T-cell (primary cell): Measurements from ENCODE around the gene KRTAP10-2. TPM values are rescaled to one million over a fixed set of nuclear protein-coding genes. Genes with fewer than 3 reads are reported as not detected.
"Not testable (repeated sequence)": the region's sequence is repeated elsewhere in the genome, so short reads cannot be mapped to it uniquely, and the experiment has no call there.

Experiments
- ATAC-seq, 4 experiments: fragments of 200-7000 bp in 3 of 4; fragments of 150-1000 bp in 1 of 4; cut with Tn5 transposase; replicated peaks in 1 of 4; 1 replicate in 3 of 4; 2 replicates in 1 of 4; pipeline ENCODE4 v1.10.0; 2021; ENCODE audit warnings: moderate library complexity in 3 of 4, mild to moderate bottlenecking in 2 of 4, moderate number of reproducible peaks in 1 of 4
- CTCF ChIA-PET, 2 donors: fragments of 300-600 bp; sonication (Branson Sonifier 250); formaldehyde crosslinking; loops; one replicate each; lab custom pipeline; 2022; ENCODE audit warnings: antibody characterized with exemption in 2 of 2; lab: Charles Lee
- POLR2A ChIA-PET, 2 donors: fragments of 300-600 bp; sonication (Branson Sonifier 250); formaldehyde crosslinking; loops; one replicate each; lab custom pipeline; 2022; ENCODE audit warnings: antibody characterized with exemption in 2 of 2; lab: Charles Lee
- DNase-seq, 35 experiments: peaks; one replicate each; pipeline versions ENCODE4 v3.0.0 to v3.0.0-alpha.2; 2013 to 2023
- H3K27ac ChIP-seq: one replicate; pipeline ENCODE4 v1.5.1; 2013; ENCODE audit warnings: low read length
- H3K27me3 ChIP-seq, 2 experiments: replicated peaks in 1 of 2; 1 replicate in 1 of 2; 2 replicates in 1 of 2; pipeline versions ENCODE4 v1.6.1 to v1.7.0; 2013; ENCODE audit warnings: low read length in 1 of 2, mixed read lengths in 1 of 2; ENCODE audit not compliant: control insufficient read depth in 2 of 2, insufficient read depth in 2 of 2; ENCODE audit errors: extremely low read depth in 1 of 2
- H3K36me3 ChIP-seq, 2 donors: 1 replicate in 1 of 2; 2 replicates in 1 of 2; pipeline versions ENCODE4 v1.6.1 to v1.7.0; 2013; ENCODE audit warnings: low read length in 1 of 2; ENCODE audit not compliant: control insufficient read depth in 2 of 2, insufficient read depth in 1 of 2; ENCODE audit errors: extremely low read depth in 1 of 2
- H3K4me1 ChIP-seq, 2 experiments: 1 replicate in 1 of 2; 2 replicates in 1 of 2; pipeline versions ENCODE4 v1.6.1 to v1.7.0; 2013; ENCODE audit warnings: low read length in 2 of 2, mixed read lengths in 1 of 2; ENCODE audit not compliant: insufficient read depth in 2 of 2, control insufficient read depth in 1 of 2; ENCODE audit errors: extremely low read depth in 1 of 2
- H3K4me3 ChIP-seq, 2 donors: 1 replicate in 1 of 2; 2 replicates in 1 of 2; pipeline versions ENCODE4 v1.5.1 to v1.7.0; 2013; ENCODE audit warnings: mild to moderate bottlenecking in 2 of 2, low read length in 1 of 2, moderate library complexity in 1 of 2; ENCODE audit not compliant: control insufficient read depth in 1 of 2; ENCODE audit errors: extremely low read depth in 1 of 2
- H3K9me3 ChIP-seq: 2 replicates; pipeline ENCODE4 v1.7.0; 2013
- H3K27ac Mint-ChIP-seq, 2 donors: one replicate each; pipeline ENCODE4 v1.8.0; 2020 to 2021; ENCODE audit warnings: mild to moderate bottlenecking in 2 of 2, mixed read lengths in 2 of 2
- H3K27me3 Mint-ChIP-seq, 2 donors: one replicate each; pipeline ENCODE4 v1.8.0; 2021 to 2022; ENCODE audit warnings: mixed read lengths in 2 of 2
- H3K36me3 Mint-ChIP-seq: one replicate; pipeline ENCODE4 v1.8.0; 2021; ENCODE audit warnings: mixed read lengths
- H3K4me1 Mint-ChIP-seq, 3 donors: one replicate each; pipeline ENCODE4 v1.8.0; 2020 to 2022; ENCODE audit warnings: mixed read lengths in 3 of 3, mild to moderate bottlenecking in 1 of 3
- H3K4me3 Mint-ChIP-seq, 3 donors: one replicate each; pipeline ENCODE4 v1.8.0; 2020 to 2022; ENCODE audit warnings: mild to moderate bottlenecking in 3 of 3, mixed read lengths in 3 of 3, moderate library complexity in 3 of 3
- H3K9me3 Mint-ChIP-seq, 3 donors: one replicate each; pipeline ENCODE4 v1.8.0; 2020 to 2022; ENCODE audit warnings: mixed read lengths in 3 of 3
- WGBS: methylation state at CpG from one replicate; pipeline ENCODE4 v1.1.5; 2013; ENCODE audit warnings: missing lambda C conversion rate; ENCODE audit not compliant: insufficient coverage; 5-methylcytosine and 5-hydroxymethylcytosine counted together
- total RNA-seq, 35 experiments: library from RNA in 6 of 35; stranded (reverse) in 6 of 35; fragments of 120-200 nt in 1 of 35; gene quantifications; one replicate each; pipeline versions ENCODE4 v1.2.1 to v1.2.4 and lab custom pipeline; 2013 to 2026

KRTAP10-2 gene
- total RNA-seq, 5 donors from 2014 or later (not counting 1 experiment from before 2014, with no cell fraction given), result not detected

GRCh38 chr21:44558695-44559094 lies 7.4 kb upstream of the KRTAP10-2 start, which contains the start of gene KRTAP10-3:
Gene KRTAP10-3, minus strand, starts transcription at chr21:44558795. Its CDS starts 80 bp downstream, at chr21:44558715.
- peaks cover 2 to 7% of the 10 kb centered on the region in 2 experiments for H3K27me3 ChIP-seq
- Mint-ChIP-seq H3K27ac (no peak within 1 kb of the TSS), H3K9me3 (peaks cover 12 to 33% (median 15%) of the 10 kb centered on the region in 3 donors), H3K4me3 (no peak within 1 kb of the TSS), H3K4me1 (peaks cover 0 to 5% (median 0%) of the 10 kb centered on the region in 3 donors), H3K36me3 (peaks cover 9% of the 10 kb centered on the region), H3K27me3 (peaks cover 0 to 5% of the 10 kb centered on the region in 2 donors)
- CTCF ChIA-PET, result no interaction called here
- POLR2A ChIA-PET, result no interaction called here
- H3K4me3 ChIP-seq, result no peak within 1 kb of the TSS
- H3K36me3 ChIP-seq, result no peaks in the 10 kb centered on the region
- ATAC-seq (no peak), DNase-seq (no peak)
- no peaks in the 10 kb centered on the region for H3K9me3 ChIP-seq
- no peak within 1 kb of the TSS for H3K27ac ChIP-seq
- WGBS, result 100% methylated on average over 2 of the region's 5 CpGs
- no peaks in the 10 kb centered on the region for H3K4me1 ChIP-seq

DNA sequence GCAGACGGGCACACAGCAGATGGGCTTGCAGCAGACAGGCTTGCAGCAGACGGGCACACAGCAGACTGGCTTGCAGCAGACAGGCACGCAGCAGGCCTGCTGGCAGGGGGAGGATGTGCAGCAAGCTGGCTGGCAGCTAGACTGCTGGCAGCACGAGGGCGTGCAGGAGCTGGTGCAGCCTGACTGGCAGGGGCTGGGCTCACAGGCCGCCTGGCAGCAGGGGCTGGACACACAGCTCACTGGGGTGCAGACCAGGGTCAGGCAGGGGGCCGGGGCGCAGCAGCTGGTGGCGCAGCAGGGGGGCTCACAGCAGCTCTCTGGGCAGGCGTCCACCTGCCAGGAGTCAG lies 7.0 kb upstream of the KRTAP10-2 start:
- H3K9me3 ChIP-seq, POLR2A ChIA-PET, CTCF ChIA-PET, H3K27ac Mint-ChIP-seq, H3K27me3 Mint-ChIP-seq, DNase-seq, H3K4me3 Mint-ChIP-seq, H3K27me3 ChIP-seq, H3K36me3 ChIP-seq, ATAC-seq, H3K4me1 Mint-ChIP-seq, H3K4me1 ChIP-seq, H3K4me3 ChIP-seq, H3K27ac ChIP-seq: not testable (repeated sequence)
- peaks cover 12 to 35% (median 15%) of the 10 kb centered on the region in 3 donors for H3K9me3 Mint-ChIP-seq
- 86% methylated on average over 10 of the region's 10 CpGs for WGBS
- H3K36me3 Mint-ChIP-seq, result peaks cover 11% of the 10 kb centered on the region

DNA sequence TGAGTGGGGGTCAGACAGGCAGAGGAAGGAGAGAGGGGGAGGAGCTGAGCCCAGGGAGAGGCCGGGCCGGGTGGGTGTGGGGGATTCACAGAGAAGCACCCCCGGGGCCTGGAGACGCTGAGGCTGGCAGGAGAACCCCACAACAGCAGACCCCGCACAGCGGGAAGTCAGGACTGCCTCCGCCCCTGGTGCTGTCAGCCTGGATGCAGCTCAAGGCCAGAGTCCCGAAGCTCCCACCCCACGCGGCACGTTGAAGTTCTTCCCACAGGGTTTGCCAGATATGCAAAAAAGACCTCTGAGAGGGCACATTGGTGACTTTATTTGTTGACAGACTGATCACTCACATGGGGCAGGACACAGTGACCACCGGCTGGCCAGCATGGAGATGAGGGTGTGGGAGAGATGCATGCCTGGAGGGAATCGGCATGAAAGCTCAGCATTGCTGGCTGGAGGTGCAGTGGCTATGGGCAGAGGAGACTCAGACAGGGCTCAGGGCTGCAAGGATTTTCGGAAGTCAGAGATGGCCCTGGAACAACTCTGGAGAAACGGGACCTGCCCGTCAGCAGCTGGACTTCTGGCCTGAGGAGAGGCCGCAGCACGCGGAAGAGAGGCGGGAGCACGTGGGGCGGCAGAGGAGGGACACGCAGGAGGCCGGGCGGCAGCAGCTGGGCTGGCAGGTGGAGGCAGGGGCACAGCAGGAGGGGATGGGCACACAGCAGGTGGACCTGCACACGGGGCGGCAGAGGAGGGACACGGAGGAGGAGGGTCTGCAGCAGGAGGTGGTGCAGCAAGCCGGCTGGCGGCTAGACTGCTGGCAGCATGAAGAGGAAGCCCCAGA lies 6.4 kb upstream of the KRTAP10-2 start:
- peaks cover 16% of the 10 kb centered on the region for H3K36me3 Mint-ChIP-seq
- ChIA-PET POLR2A (no interaction called here), CTCF (interaction anchor here in 1 of 2 donors (0.7 kb wide), 1 partner anchor 36 kb away, joined by 4 read pairs; no protein-coding TSS in a partner anchor)
- ATAC-seq (no peak), DNase-seq (peak in 1 of 35 experiments; percentile 14)
- peaks cover 0 to 5% (median 0%) of the 10 kb centered on the region in 3 donors for H3K4me1 Mint-ChIP-seq
- Histone ChIP-seq H3K4me3 (no peak overlapping the region), H3K27me3 (peaks cover 2 to 7% of the 10 kb centered on the region in 2 experiments), H3K4me1 (no peaks in the 10 kb centered on the region), H3K27ac (no peak overlapping the region), H3K36me3 (no peaks in the 10 kb centered on the region), H3K9me3 (no peaks in the 10 kb centered on the region)
- no peak overlapping the region for H3K4me3 Mint-ChIP-seq
- H3K27me3 Mint-ChIP-seq, result peaks cover 0 to 5% of the 10 kb centered on the region in 2 donors
- H3K27ac Mint-ChIP-seq, result no peak overlapping the region
- H3K9me3 Mint-ChIP-seq, result peaks cover 12 to 35% (median 16%) of the 10 kb centered on the region in 3 donors
- WGBS, result 72% methylated on average over 30 of the region's 30 CpGs

- no peak overlapping the region for H3K27ac ChIP-seq
- 78% methylated on average over 8 of the region's 9 CpGs for WGBS
- ChIA-PET CTCF (interaction anchor here in 1 of 2 donors (0.7 kb wide), 1 partner anchor 36 kb away, joined by 4 read pairs; no protein-coding TSS in a partner anchor), POLR2A (no interaction called here)
- peaks cover 0 to 5% (median 0%) of the 10 kb centered on the region in 3 donors for H3K4me1 Mint-ChIP-seq
- no peaks in the 10 kb centered on the region for H3K9me3 ChIP-seq
- DNase-seq, result no peak
- peaks cover 0 to 5% of the 10 kb centered on the region in 2 donors for H3K27me3 Mint-ChIP-seq
- no peak for ATAC-seq
- H3K27me3 ChIP-seq, result peaks cover 2 to 7% of the 10 kb centered on the region in 2 experiments
- no peaks in the 10 kb centered on the region for H3K4me1 ChIP-seq
- H3K36me3 ChIP-seq, result no peaks in the 10 kb centered on the region
- no peak overlapping the region for H3K27ac Mint-ChIP-seq
- no peak overlapping the region for H3K4me3 Mint-ChIP-seq
- no peak overlapping the region for H3K4me3 ChIP-seq
- peaks cover 9 to 26% (median 12%) of the 10 kb centered on the region in 3 donors for H3K9me3 Mint-ChIP-seq
- H3K36me3 Mint-ChIP-seq, result peaks cover 11% of the 10 kb centered on the region
Observed at GRCh38 chr21:44556879-44557278, 5.6 kb upstream of the KRTAP10-2 start.

GRCh38 chr21:44555200-44555875 lies 4.0 kb upstream of the KRTAP10-2 start:
- ATAC-seq (no peak), DNase-seq (peak in 1 of 35 experiments; percentile 3)
- H3K9me3 ChIP-seq, result no peaks in the 10 kb centered on the region
- Mint-ChIP-seq H3K4me3 (no peak overlapping the region), H3K4me1 (peaks cover 1 to 5% (median 4%) of the 10 kb centered on the region in 3 donors), H3K36me3 (peaks cover 11% of the 10 kb centered on the region), H3K27me3 (peaks cover 0 to 5% of the 10 kb centered on the region in 2 donors), H3K27ac (no peak overlapping the region), H3K9me3 (peaks cover 3 to 12% (median 7%) of the 10 kb centered on the region in 3 donors)
- no peaks in the 10 kb centered on the region for H3K36me3 ChIP-seq
- no peaks in the 10 kb centered on the region for H3K4me1 ChIP-seq
- peaks cover 2 to 7% of the 10 kb centered on the region in 2 experiments for H3K27me3 ChIP-seq
- ChIA-PET POLR2A (no interaction called here), CTCF (no interaction called here)
- 88% methylated on average over 5 of the region's 13 CpGs for WGBS
- H3K4me3 ChIP-seq, result no peak overlapping the region
- no peak overlapping the region for H3K27ac ChIP-seq

GRCh38 chr21:44552681-44553080 lies 1.4 kb upstream of the KRTAP10-2 start:
- 84% methylated on average over 13 of the region's 13 CpGs for WGBS
- Histone ChIP-seq H3K9me3 (no peaks in the 10 kb centered on the region), H3K4me3 (no peak overlapping the region), H3K36me3 (no peaks in the 10 kb centered on the region), H3K27ac (no peak overlapping the region), H3K27me3 (peaks cover 2 to 4% of the 10 kb centered on the region in 2 experiments), H3K4me1 (peaks cover 0 to 10% of the 10 kb centered on the region in 2 experiments)
- H3K4me3 Mint-ChIP-seq, result no peak overlapping the region
- peaks cover 12% of the 10 kb centered on the region for H3K36me3 Mint-ChIP-seq
- no peak overlapping the region for H3K27ac Mint-ChIP-seq
- POLR2A ChIA-PET, result no interaction called here
- H3K9me3 Mint-ChIP-seq, result peaks cover 2 to 11% (median 3%) of the 10 kb centered on the region in 3 donors
- DNase-seq (no peak), ATAC-seq (no peak)
- peaks cover 0 to 5% of the 10 kb centered on the region in 2 donors for H3K27me3 Mint-ChIP-seq
- H3K4me1 Mint-ChIP-seq, result peaks cover 19 to 23% (median 20%) of the 10 kb centered on the region in 3 donors
- CTCF ChIA-PET, result no interaction called here
